HG03060 (cell line): ENCODE results near the gene RGS13.

Experiments
- ATAC-seq: cut with Tn5 transposase; IDR thresholded peaks from one replicate; pipeline ENCODE4 v1.9.1; 2021; ENCODE audit warnings: low read depth, moderate number of reproducible peaks; ENCODE audit not compliant: unreplicated experiment

RGS13 gene

DNA sequence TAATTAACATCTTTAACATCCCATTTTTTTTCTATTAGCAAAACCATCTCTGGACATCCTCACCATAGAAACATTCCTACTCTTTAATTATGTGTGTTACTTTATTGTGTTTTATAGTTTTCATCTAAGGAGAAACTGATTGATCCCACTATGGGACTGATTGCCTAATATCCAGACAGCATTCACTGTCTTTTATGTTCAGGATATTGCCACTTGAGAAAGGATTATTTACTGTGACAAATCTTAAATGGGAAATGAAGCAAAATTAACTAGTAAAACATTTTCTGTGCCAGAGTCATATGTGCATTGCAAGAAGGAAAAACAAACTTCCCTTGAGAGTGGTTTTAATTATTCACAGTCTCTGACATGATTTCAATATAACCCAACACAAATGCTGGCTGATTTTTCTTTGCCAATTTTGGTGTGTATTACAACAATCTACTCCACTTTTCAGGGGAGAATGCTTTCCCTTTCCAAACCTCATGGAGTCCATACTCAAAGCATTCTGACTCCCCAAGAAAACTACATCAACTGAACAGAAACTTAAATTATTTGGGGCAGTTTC, 15.8 kb upstream of the RGS13 start:
- ATAC-seq: no peak

DNA sequence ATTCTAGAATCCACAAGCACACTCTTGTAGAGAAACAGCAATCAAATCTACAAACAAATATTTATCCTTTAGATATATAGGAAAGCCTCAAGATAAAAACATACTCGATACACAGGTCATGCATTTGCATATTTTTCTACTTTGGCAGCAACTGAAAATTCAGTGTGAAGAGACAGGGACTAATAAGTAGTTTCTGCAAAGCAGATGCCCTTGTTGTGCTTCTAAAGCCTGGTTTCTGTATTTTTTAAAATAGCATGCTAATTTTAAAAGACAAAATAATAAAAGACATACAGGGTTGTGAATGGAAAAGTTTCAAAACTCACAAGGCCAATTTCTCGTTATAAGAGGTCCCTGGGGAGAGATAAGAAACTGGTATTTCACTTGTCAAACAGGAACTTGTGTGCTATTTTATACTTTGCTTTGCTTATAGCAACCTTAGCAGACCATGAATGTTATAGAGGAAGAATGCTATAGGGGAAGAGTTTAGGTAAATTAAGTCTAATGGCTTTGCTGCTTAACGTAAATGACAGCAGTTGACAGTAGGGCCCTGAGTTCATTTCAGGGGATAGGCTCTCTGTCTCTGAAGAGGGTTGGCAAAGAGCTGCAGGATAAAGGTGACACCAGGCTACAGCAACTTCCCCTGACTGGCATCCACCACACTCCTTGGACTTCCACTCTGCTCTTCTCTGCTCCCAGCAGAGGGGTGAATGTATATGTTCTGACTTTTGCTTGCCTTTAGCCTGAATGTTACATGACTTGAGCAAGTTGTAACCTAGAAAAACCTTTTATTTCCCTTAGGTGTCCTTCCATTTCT, 9.4 kb upstream of the RGS13 start:
- peak; percentile 87 for ATAC-seq

DNA sequence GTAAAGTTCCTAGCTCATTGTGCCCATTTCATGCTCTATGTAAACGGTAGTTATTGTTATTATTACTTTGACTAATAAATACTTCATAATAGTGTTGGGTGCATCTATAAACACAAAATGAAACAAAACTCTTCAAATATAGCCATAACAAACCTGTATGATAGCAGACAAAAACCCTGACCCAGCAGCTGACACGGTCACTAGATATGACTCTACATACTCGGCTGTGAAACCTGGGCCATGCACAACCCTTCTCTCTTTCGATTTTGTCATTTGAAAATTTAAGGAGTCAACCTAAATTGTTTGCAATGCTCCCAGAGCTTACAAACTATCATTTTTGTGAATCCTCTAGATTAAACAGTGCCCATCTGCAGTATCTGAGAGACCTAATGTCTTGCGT, 8.0 kb upstream of the RGS13 start:
- ATAC-seq: peak; percentile 30

DNA sequence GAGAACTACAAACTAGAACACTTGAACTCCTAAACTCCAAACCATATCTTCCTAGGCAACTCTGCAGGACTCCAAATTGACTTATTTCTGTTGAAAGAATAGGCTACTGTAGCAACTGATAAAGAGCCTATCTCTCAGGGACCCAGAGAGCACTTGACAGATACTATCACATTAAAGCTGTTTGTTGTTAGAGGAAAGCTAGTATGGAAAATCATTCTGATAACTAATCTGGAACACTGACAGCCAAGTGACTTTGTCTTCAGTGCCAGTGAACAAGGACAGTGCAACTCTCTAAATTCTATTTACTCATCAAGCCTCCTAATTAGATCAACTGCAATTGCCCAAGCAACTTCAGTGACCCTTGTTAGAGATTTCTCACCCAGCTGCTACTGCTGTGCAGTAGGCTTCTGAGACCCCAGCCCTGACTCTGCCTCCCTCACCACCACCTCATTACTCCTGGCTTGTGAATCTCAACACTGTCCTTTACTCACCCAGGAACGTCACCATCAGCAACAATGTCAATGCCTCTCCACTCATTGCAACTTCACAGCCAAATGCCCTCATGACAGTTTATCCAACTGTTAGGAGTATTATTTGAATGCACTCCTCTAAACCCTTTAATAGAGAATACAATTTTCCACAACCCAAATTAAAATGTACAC, 7.4 kb upstream of the RGS13 start:
- no peak for ATAC-seq

DNA sequence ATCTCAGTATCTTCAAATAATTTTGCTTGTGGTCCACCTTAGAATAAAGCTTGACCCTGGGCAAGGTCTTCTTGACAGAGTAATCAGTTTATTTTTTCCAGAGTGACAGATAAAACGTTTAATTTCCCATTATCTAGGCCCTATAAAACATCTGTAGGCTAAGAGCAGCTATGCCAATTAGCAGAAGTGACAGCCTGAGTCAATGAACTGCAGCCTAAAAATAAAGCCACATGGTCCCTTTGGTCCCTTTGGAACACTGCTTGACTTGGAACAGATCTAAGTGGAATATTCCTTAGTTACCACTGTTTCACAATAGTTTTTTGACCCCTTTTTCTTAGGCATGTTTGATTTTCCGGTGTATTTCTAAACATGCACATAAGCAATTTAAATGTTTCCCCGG, 6.3 kb upstream of the RGS13 start:
- no peak for ATAC-seq

DNA sequence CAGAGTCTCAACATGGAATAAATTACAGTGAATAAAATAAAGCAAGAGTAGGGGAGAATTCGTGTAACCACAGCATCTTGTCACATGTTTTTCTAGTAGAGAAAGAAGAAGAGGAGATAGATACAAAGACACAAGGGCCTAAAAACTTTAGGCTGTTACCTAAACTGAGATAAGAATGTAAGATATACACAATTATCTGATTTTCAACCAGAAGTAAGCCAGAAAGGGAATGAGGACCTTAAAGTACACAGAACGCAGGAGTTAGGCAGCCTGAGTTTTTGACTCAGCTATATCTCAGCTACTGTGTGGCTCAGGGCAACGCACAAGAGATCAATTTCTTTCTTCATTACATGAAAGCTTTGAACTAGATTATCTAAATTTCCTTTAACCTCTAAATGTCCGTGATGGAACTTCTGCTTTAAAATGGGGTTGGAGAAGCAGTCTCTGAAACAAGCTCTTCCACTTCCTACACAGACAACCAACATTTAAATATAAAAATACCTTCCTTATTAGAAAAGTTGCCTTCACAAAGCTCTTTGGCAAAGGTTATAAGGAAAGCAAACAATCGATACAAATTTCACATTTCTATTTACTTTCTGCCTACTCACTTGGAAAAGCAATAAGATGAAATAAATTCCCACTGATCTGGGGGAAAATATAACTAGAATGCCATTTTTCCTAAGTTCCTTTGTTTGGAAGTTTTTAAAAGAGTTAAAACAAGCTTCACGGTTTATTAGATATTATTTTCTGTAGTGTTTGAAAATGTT, 5.2 kb upstream of the RGS13 start:
- no peak for ATAC-seq

DNA sequence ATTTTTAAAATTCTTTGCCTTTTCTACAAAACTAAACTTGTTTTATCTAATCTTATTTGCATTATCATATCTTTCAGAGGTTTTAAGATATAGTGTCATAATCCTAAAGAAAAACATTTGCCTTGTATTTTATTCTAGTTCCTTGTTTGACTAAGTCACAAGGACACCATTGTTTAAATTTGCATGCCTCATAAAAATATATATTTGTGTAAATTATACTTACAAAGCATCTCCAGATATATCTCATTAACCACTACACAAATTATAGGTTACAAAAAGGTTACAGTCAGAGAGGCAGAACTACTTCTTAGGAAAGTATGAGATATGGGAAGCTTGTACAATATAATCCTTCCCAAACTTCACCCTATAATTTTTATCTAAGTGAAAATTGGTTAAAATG, 4.2 kb upstream of the RGS13 start:
- no peak for ATAC-seq

DNA sequence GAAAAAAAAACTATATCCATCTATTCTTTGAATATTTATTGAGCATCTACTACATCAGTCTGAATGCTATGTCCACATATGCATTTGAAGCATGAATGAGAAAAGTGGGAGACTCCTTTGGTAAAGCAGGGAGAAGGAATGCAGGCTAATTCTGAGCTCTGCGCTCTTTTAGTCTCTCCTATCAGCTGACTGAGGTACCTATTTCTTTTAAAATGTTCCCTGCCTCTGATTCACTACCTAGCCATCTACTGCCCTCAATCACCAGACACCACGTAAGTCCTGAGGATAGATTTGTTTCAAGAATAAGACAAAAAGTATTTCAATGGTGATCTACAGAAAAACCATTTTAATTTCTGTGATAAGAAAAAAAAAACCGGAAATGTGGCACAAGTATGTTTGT, 3.8 kb upstream of the RGS13 start:
- ATAC-seq: no peak

DNA sequence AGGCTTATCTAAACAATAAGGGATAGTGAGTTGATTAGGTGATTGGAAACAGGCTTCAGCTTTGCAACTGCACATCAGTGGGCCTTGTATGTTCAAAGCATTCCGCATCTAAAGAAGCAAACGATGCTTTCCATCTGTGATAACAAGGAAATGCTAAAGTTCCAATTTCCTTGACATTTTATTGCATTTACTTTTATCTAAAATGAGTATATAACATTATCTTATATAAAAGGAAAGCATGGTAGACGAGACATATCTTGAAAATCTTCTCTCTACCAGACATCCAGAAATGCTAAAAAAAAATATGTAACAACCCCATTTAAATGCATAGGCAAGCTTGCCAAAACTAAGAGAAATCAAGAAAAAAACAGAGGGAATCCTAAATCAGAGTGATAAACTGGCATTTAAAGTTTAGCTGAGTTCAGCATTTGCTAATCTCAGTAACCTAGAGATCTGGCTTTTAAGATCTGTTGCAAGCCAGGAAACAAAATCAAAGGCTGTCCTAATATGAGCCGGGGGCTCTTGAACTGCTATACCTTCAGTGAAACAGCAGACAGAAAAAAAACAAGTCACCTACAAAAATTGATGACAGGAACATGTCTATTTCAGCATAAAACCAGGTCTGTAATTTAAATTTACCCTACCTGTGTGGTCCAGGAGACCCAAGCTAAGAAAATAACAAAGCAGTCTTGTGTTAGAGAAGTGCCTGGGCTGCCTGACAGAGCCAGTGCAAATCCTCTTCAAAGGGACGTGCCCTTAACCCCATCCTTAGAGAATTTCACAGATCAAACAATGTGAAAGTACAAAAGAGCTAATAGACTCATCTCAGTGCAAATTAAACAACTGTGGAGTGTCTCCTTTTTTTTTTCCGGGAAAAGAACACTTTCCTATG, 3.1 kb upstream of the RGS13 start:
- no peak for ATAC-seq

DNA sequence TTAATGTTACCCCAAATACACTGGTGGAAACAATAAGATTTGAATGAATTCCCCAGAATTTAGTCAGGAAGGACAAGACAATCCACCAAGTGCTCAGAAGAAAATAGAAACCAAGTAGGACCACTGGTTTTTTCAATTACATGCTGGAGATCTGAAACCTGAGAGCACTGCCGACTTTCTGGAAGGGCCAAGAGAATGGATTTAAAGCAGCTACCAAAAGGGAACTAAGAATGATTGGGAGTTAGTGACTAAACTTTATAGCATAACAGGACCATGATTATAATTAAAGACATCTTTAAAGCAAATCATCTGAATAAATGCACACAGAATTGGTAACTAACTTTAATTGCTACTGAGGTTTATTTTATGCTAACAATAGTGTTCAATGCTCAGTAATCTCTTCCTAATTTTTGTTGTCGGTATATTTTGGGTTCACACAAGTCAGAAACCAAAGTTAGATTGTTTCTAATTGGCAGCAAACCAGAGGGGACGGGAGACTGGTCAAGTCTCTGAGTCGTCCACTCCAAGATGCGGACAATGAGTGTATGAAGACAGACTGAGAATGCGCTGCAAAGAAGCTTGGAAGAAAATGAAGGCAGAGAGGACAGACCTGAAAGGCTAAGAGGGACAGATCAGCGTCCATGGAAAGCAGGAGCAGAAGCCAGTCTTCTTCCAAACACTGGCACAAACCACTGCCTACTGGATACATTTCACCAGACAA, 2.3 kb upstream of the RGS13 start:
- no peak for ATAC-seq

DNA sequence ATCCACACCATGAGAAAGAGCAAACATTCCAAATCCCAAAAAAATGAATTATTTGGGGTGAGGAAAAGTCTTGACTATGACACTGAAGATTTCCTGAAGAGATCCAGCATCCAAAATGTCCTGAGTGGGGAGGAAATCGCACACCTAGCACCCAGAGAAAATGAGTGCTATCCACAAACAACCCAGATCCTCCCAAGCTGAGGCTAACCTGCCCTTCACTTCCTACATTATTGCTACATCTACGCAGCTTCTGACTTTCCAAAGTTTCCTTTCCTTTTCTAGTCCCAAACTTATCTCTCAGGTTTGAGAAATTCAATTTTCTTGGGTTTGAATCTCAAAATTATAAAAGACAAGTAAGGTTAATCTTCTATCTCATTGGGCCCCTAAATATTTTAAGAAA, 906 bp upstream of the RGS13 start:
- no peak for ATAC-seq

DNA sequence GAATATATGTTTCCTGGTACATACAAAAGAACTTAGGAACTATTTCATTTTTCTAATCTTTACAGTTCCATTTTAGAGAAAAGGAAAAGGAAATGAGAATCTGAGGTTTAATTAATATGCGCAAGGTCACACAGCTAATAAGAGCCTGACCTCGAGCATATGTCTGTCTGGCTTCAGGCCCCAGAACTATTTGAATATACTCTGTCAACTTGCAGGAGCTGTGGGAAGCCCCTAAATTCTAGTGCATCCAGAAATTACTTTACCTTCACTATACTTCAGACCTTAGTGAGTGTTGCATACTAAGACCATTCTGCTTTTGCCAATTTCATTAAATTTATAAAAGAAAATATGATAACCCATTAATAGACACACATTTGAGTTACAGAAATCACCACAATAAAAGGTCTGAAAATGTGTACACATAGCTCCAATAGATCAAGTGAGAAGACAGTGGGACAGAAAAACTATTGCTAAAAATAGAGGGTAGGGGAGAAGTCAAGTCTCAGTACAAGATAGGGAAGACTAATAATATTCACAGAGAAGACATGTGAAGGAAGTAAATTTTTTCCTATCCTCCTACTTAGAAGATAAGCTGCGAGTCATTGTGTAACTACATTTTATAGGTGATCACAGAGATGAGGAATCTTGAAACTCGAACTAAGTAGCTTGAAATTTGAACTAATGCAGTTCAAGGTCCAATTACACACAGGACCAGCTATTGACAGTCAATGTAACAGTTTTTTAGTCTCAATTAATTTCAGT, 3.8 kb downstream of the RGS13 start:
- peak; percentile 68 for ATAC-seq

DNA sequence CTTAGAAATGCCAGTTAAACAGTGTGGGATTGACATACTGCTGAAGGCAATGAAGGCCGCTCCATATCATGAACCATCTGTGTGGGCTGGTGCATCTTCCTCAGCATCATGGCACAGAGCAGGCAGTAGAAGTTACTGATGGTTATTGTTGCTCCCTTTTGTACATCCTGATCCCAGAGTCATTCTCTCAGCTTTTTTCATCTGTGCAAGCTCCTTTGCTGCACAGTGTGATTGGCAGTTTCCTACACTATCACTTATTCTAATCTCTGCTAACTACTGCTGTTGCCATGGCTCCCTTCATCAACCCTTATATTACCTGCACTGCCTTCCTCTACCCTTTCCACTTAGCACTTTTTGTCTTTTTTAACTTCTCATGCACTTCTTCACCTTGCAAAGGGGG, 16.2 kb downstream of the RGS13 start:
- no peak for ATAC-seq

DNA sequence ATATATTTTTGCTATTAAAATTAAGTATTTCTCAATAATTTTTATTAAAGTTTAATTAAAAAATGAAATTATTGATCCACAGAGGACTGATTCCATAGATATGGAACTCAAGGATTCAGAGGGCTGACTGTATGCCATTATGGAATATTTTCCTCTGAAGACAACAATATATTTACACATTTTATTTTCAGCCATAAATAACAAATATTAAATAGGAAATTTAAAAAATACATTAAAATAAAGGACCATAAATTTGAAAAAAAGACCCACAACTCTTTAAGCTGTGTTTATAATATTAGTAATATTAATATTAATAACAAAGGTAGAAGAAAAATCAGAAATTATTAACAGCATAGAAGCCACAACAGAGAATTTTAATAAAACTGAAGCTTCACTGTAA, 18.2 kb downstream of the RGS13 start:
- ATAC-seq: no peak

DNA sequence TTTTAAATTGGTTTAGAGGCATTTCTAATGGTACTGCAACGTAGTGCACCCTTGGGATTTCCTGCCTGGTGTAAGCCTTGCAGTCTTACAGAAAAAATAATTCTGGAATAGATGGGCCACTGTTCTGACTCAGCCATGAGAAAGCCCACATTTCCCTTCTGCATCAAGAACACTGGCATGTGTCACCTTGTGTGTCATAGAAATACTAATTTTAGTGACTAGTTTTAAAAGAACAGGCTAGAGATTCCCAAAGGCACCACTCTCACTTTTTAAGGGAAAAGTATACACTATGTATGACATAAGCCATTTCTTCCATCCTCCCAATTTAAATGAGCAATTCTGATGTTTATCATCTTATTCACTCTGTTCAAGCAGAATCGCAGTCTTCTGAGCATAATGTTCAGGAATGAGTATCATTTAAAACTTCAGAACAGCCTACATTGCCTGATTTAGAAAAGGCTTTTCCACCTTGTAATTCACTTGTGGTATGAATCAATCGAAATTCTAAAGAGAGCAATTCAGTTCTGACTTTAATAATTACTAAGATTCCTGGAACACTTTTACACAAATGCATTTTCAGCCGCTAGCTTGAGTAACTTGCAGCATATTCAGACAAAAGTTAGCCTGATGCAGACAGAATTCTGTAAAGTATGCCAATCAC, 18.8 kb downstream of the RGS13 start:
- ATAC-seq: no peak

DNA sequence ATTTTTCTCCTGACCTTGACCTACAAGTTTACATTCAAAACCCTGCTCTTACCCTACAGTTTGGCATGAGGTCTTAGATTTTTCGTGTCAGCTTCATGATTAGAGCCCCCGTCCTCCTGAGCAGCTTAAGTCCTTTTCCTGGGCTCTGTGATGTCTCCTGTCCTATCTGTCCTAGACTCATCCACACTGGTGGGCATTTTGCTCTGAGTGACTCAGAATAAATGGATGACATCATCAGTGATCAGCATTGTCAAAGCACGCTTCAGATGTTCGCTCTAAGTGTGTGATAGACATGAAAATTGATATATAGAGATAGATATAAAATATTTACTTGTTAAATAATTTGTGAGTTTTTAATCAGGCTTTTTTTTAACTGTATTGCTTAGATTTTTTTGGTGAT, 21.8 kb downstream of the RGS13 start:
- ATAC-seq: no peak

DNA sequence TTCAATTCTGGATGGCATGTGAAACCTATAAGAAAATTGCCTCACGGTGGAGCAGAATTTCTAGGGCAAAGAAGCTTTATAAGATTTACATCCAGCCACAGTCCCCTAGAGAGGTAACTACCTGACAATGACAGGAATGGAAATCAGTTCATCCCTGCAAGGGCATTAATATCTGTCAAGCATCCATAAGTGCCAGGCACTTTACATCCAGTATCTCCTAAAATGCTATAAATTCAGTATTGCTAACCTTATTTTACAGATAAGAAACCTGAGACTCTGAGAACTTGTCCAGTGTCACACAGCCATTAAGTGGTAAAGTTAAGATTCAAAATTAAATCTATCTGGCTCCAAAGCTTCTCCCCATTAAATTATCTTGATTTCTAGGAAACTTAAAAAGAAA, 22.3 kb downstream of the RGS13 start:
- ATAC-seq: no peak

DNA sequence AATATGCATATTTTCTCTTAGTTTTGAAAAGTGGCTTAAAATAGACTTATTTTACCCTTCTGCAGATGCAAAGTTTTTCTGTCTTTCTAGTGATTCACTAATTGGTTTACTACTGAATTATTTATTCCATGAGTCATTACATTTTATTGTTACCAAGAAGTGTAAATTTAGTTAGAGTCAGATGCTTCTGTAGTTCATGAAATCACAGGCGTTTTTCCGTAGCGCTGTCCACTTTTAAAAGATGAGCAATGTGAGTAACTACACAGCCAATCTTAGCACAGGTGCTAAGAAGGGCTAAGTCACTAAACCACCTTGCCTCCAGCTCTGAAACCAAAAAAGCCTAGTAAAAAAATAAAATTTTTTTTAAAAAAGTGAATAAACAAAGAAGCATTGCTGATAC, 24.7 kb downstream of the RGS13 start:
- ATAC-seq: no peak
